SK-MEL-5 (cell line): ENCODE measurements around the gene RARB. TPM values are rescaled to one million over a fixed set of nuclear protein-coding genes. Genes with fewer than 3 reads are reported as not detected.

ENCODE experiments used
- DNase-seq: peaks from one replicate; pipeline ENCODE4 v3.0.0-alpha.2; 2016; ENCODE audit warnings: low read depth, low spot score
- in situ Hi-C: cut with HindIII; loops from 2 replicates; pipeline ENCODE4 v1.10.0; 2016; ENCODE audit warnings: low sequenced_read_pairs, high pct_unique_total_duplicates, low pct_unique_long_range_greater_than_20kb
- polyA plus RNA-seq, 2 experiments: library from polyadenylated mRNA; depleted of rRNA; stranded (reverse); fragments of >200 nt; gene quantifications; 2 replicates each; pipeline ENCODE4 v1.2.3, GENCODE V29; 2015
- total RNA-seq: library from RNA; depleted of rRNA; stranded (reverse); fragments of >200 nt; shearing (Covaris generic); gene quantifications from 2 replicates; pipeline ENCODE4 v1.2.3, GENCODE V29; 2014; rRNA removed

RARB gene
- total RNA-seq = 0.87 and 1.0 TPM in 2 replicates
- polyA plus RNA-seq (2015; cell fraction: cytosol; rRNA removed) = 0.06 and 0.11 TPM in 2 replicates
- 0.14 and 0.23 TPM in 2 replicates for polyA plus RNA-seq (2015; cell fraction: nucleus; rRNA removed)

- DNase-seq = no peak
- in situ Hi-C loops = no loop called here
Observed at GRCh38 chr3:25427942-25428788, at the start of gene RARB. RARB (plus strand) TSS chr3:25428263; CDS start chr3:25428732, 469 bp downstream.

- in situ Hi-C loops = no loop called here
- no peak for DNase-seq
Observed at GRCh38 chr3:25378786-25379311, 49.2 kb upstream of the RARB start.

GRCh38 chr3:25380222-25380739, 47.8 kb upstream of the RARB start:
- in situ Hi-C loops = no loop called here
- no peak for DNase-seq

GRCh38 chr3:25381083-25381482, 47.0 kb upstream of the RARB start:
- in situ Hi-C loops = no loop called here
- no peak for DNase-seq

DNA sequence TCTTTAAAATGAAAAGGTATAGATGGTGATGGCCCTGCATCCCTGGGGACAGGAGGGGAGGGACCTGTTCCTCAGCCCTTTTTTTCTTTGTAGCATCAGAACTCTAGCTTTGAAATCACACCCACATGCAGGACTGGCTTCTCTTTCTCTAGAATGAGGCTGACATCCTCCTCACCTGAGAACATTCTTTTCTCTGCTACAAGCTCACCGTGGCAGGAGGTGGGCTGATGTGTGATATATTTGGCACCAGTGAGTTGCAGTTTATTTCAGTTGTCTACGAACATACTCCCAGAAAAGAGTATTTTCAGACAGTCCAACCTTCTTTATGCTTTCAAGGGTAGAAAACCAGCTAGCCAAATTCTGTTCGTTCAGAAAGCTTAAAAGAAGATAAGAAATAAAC, 43.6 kb upstream of the RARB start:
- no peak for DNase-seq
- in situ Hi-C loops = no loop called here

DNA sequence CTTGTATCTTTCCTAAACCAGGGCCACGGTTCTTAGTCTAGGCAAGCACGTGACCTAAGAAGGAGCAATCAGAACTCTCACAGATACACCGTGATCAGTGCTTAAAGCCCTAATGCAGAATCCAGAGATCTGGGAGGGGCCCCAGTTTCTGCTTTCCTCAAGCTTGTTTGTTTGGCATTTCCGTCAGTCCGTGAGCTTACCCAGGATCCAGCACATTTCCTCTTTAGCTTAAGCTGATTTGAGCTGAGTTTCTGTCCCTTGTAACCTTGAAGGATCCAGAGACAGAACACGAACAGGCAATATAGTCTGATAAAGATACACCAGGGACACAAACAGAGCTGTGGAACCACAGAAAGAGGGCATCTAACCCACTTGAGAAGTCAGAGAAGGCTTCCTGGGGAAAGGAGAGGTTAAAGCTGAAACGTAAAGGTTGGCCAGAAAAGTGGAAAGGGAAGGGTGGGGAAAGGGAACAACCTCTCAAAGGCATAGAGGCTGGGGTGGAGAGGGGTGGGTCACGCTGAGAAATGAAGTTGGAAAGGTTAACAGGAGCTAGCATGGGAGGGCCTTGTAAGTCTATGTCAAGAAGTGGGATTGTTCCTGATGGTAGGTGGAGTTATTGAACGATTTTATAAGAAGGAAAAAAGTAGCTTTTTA, 42.1 kb upstream of the RARB start:
- in situ Hi-C loops = no loop called here
- no peak for DNase-seq

- no peak for DNase-seq
- in situ Hi-C loops = no loop called here
Observed at GRCh38 chr3:25386686-25387255, 41.3 kb upstream of the RARB start.

- in situ Hi-C loops = no loop called here
- DNase-seq = no peak
Observed at GRCh38 chr3:25390605-25391004, 37.5 kb upstream of the RARB start.

DNA sequence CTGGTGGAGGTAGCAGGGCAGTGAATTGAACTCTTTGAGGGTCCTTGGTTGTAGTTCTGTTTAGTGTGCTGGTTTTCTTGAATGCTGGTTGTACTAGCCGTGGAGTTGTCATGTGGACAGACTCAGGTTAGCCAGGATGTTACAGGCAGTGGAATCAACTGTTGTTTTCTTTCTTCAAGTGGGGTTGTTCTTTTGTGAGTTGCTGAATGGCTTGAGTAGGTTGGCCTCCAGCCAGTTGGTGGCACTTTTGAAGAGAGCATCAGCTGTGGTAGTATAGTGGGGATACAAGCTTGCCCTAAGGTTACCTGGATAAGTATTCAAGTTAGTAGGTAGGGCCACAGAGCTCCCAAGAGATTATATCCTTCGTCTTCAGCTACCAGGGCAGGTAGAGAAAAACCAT, 31.8 kb upstream of the RARB start:
- DNase-seq = no peak
- in situ Hi-C loops = no loop called here

DNA sequence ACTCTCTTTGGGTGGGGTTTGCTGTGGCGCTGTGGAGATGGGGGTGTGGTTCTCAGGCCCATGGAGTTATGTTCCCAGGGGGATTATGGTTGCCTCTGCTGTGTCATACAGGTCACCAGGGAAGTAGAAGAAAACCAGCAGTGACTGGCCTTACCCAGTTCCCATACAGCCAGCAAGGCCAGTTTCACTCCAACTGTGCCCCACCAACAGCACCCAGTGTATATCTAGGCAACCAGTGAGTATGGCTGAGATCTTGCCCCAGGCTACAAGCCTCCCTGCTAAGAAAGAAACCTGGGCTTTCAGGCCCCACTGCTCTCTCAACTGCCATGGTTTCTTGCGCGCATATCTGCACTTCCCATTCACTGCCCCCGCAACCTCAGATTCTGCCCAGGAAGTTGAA, 31.4 kb upstream of the RARB start:
- in situ Hi-C loops = no loop called here
- DNase-seq = no peak

- in situ Hi-C loops = no loop called here
- no peak for DNase-seq
Observed at GRCh38 chr3:25397150-25397549, 30.9 kb upstream of the RARB start.

DNA sequence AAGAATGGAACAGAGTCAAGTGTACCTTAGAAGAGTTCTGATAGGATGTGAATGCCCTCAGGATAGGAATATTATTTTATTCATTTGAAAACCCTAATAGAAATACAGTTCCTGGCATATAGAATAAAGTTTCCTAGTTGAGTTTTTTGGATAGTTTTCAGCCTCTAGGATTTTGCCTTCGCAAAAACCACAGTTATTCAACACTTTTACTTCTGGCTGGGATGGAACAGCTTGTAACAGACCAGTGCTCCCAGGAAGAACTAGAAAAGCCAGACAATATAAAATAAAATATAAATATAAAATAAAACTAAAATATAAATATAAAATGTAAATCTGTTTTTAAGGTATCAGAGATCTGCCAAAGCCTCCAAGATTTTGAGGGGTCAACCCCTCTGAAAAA, 27.5 kb upstream of the RARB start:
- DNase-seq = no peak
- in situ Hi-C loops = no loop called here

GRCh38 chr3:25403968-25404367, 24.1 kb upstream of the RARB start:
- in situ Hi-C loops = no loop called here
- DNase-seq = no peak

DNA sequence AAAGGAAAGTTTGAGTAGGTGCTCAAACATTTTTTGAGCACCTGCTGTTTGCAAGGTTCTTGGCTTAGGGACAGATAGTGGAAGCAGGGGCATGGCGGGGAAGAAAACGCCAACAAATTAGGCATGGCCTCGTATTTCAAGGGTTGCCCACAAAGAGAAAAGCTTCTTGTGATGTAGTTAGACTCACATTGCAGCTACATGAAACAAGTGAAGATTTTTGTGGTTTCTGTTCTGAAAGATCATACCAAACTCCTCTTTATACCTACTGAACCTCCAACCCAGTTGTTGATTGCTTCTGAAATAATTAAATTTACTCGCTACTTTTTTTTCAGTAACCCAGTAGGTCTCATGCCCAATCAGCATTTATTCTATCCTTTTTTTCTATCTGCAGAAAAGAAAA, 23.5 kb upstream of the RARB start:
- no peak for DNase-seq
- in situ Hi-C loops = no loop called here

GRCh38 chr3:25405335-25405734, 22.7 kb upstream of the RARB start:
- no peak for DNase-seq
- in situ Hi-C loops = no loop called here

DNA sequence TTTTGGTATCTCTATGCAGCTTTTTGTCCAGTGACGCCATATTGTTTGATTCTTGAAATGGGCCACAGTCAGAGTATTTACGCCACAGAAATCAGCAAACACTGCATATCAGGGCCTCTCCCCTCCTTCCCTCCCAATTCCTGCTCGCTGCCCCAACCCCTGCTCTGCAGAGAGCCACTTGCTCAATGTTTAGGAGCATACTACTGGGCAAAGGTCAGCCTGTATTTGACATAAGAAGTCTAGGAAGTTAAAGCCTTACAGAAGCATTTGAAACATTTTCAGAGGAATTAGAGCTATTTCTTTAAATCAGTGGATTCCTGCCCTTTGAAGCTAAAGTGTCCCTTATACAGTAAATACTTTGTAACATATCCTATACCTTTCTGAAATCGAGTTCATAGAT, 17.4 kb upstream of the RARB start:
- in situ Hi-C loops = no loop called here
- no peak for DNase-seq

DNA sequence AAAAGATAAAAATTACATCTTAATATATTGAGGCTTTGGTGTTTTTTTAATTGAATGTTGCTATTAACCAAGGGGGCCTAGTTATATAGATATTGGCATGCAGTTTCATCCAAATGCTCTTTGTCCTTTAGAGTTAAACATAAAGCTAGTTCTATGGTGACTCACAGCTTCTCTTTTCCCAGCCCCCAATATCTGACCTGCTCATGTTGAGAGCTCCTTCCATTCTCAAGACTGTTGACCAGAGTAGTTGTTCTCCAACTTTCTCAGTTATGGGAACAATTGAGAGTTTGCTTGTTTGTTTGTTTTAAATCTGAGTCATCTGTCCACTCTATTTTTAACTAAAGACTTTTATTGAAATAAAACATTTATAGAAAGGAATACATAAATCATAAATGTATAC, 15.8 kb upstream of the RARB start:
- in situ Hi-C loops = no loop called here
- no peak for DNase-seq

- DNase-seq = no peak
- in situ Hi-C loops = no loop called here
Observed at GRCh38 chr3:25416176-25416575, 11.9 kb upstream of the RARB start.
